DMS153 (cell line): ENCODE results near the gene RPP25.
"Not testable (repeated sequence)": the region's sequence is repeated elsewhere in the genome, so short reads cannot be mapped to it uniquely, and the experiment has no call there.

ENCODE experiments used
- DNase-seq: peaks from one replicate; lab custom pipeline; 2025; lab: John Stamatoyannopoulos, UW

The RPP25 gene

DNA sequence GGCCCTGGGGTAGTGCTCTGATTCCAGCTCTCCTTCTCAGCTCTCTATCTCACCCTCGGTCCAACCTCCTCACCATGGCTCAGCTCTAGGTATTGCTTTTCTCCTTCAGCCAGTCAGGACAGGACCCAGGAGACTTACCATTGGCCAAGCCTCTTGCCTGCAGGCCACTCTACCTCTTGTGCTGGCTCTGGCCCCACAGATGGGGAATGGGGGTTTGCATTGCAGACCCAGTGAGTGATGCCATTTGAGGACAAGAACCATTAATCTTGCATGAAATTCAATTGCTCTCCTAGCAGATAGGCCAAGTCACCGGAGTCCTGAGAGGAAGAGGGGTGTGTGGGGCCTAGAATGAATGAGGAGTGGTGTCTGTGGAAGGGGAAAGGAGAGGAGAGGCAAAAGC, 6.1 kb upstream of the RPP25 start:
- no peak for DNase-seq

DNA sequence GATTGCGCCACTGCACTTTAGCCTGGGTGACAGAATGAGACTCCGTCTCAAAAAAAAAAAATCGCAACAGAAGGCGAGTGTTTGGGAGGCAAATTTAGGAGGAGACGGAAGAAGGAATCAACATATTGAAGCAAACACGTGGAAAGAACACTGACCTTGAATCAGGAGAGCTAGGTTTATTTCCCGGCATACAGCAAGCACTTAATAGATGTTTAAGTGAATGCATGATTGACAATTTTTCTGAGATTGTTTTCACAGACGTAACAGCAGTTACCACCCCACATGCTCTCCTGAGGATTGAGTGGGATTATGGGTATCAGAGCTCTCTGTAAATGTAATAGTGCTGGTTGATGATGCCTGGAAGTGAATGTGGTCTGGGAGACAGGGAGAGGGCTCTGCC, 5.6 kb upstream of the RPP25 start:
- DNase-seq: no peak

DNA sequence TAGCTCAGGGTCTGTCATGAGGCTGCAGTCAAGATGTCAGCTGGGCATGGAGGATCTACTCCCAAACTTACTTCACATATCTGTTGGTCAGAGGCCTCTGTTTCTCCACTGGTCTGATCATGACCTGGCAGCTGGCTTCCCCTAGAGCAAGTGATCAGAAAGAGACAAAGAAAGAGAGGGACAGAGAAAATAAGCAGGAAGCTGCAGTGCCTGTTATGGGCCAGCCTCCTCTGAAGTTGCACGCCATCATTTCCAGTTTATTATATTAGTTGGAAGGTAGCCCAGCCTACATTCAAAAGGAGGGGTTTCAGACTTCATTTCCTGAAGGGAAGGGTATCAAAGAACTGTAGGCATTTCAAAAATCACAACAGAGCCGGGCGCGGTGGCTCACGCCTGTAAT, 5.0 kb upstream of the RPP25 start:
- DNase-seq: peak; percentile 43

DNA sequence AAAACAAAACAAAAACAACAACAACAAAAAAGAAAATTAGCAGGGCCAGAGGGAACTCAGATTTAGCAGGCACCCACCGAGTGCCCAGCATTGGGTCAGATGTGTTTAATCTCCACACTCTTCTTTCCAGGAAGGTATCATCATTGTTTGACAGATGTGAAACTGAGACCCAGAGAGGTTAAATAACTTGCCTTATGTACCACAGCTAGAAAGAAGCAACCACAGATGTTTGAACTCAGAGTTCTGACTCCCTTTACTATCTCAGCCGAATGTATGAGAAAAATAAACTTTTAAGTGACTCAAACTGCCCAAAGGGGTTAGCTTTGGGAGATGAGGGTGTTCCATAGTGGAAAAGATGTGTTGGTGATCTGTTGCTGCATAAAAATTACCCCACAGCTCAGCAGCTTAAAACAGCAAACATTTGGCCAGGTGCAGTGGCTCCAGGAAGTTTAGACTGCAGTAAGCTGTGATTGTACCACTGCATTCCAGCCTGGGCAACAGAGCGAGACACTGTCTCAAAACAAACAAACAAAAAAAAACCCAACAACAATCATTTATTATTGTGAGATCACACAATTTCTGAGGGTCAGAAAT, 4.5 kb upstream of the RPP25 start:
- no peak for DNase-seq

DNA sequence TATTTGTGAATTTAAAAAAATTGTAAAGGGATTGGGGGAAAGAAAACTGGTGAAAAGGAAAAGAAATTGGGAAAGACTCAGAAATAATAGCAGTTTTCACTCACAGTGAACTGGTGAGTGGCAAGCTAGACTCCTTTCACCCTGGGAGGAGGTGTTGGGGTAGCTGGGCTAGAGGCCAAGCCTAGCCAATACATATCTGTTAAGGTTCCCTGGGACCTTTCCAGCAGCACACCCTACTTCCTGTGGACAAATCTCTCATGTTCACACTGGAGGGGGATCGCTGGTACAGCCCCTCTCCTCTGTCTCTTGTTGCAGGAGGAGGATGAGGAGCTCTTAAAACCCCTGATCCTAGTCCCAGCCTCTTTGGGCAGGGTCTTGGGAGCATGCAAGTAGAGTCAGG, 3.7 kb upstream of the RPP25 start:
- DNase-seq: no peak

DNA sequence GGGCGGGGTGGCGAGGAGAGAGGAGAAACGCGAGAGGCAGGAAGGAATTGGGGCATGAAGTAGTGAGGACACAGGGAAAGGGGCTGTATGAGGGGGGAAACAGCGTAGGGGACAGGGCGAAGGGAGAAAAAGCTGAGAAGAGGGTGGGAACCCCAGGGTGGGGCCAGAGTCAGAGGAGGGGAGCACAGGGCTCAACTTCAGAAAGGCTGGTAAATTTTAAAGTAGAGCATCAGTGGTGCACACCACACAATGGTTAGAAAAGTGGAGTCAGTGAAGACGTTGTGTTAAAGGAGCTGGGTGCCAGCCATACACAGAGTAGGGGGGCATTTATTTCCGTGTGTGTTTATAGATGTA, 3.0 kb upstream of the RPP25 start:
- no peak for DNase-seq

DNA sequence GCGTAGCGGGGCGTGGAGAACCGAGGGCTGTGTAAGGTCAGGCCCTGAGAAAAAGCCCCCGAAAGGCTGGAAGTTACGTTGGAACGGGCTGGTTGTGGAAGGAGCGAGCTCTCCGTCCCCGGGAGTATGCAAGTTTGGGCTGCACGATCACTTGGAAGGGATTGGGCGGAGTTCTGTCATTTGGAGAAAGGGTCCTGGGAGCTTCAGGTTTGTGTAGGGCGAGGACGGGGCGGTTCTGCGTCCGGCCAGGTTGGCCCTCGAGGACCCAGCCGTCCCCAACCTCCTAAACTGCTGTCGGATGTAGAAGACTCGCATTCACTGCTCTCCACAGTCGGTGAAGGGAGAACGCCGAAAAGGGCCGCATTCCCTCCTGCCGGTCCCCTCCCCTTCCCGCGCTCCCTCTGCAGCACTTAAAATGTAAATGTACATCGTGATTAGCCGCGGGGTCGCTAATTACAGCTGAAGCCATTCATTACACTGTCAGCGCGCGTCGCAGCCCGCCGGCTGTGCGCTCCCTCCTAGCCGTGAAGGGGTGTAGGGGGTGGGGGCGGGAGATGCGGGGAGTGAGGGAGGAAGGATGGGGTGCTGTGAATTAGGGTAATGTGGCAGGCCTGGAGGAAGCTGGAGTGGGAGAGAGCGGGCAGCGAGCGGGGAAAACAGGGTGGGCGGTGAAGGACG, 2.5 kb upstream of the RPP25 start:
- DNase-seq: no peak

DNA sequence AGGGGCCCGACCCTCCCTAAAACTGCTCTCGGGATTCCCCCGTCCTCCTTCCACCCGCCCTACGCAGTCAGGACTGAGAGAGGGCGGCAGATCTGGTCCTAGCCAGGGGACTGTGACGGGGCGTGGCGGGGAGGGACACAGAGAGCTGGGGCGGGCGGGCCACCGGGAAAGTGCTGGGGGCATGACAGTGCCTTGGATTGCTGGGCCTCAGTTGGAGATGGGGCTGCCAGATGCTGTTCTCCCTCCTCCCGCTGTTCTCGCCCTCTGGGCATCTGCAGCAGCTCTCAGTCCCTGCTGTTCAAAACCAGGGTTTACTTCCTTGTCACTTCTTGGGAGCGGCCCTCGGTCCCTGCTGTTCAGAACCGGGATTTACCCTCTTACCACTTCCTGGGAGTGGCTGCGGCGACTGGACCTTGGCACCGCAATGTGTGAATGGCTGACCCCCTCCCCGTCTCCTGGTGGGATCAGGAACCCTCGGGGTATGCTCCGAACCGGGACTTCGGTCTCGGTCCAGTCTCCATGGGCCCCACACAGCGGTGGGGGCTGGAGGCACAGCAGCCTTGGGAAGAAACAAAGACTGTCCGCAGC, 1.8 kb upstream of the RPP25 start:
- DNase-seq: peak; percentile 52

DNA sequence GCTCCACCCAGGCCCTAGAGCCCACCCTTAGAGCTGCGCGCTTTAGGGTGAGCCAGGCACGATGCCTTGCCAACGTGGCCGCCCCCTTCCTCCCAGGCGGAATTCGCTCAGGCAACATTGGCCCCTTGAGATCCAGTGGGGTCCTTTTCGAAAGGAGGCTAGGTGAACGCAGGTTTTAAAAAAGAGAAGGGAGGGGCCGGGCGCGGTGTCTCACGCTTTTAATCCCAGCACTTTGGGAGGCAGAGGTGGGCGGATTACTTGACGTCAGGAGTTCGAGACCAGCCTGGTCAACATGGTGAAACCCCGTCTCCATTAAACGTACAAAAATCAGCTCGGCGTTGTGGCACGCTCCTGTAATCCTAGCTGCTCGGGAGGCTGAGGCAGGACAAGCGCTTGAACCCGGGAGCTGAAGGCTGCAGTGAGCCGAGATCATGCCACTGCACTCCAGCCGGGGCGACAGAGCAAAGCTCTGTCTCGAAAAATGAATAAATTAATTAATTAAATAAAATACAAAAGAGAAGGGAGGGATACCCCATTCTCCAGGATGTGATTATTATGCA, 984 bp upstream of the RPP25 start:
- DNase-seq: no peak

DNA sequence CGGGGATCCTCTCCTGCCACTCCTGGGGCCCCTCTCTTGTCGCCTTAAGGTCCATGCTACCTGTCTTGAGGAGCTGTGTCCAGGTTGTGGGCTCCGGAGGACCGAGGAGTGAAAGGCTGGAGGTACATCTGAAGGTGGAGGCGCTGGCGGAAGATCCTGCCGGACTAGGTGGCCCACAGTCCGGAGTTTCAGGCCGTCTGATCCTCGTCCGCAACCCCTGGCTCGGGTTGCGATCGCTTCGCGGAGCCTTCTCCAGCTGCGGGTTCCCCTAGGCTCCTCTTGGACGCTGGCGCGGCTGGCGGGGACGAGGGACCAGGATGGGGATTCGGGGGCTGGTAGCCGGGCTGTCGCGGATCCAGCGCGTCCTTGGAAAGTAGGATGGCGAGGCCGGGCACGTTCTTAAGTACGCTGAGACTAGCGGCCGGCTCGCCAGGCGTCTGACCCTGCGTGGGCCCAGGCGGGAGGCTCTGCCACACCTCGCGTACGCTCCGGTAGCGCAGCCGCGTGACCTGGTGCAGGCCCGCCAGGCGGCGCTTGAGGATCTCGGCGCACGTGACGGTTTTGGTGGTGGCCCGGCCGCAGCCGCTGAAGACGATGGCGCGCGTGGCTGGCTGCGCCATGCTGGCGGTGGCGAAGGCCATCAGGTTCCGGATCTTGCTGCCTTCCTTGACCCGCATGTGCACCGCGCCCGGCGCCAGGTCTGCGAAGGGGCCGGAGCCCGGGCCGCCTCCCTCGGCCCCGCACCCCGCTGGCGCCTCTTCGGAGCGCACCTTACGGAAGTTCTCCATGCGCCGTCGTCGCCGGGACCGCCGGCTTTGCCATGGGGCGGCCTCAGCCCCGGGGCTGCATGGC, 550 bp downstream of the RPP25 start:
- DNase-seq: no peak

DNA sequence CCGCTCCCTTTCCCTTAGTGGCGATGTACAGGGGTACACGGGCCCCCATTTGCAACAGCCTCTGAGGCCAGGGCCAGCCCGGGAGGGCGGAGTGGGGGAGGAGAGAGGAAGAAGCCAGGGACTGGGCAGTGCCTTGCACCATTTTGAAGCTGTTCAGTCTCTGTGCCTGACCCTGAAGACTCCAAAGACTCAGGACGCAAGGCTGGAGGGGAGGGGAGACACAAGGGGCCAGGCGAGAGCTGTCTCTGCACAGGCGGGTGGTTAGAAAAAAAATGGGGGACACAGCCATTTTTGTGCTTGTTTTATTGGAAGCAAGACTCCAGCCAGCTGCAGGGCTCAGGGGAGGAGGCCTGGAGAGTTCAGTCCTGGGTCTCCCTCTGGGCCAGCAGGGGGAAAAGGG, 1.6 kb downstream of the RPP25 start:
- DNase-seq: no peak

DNA sequence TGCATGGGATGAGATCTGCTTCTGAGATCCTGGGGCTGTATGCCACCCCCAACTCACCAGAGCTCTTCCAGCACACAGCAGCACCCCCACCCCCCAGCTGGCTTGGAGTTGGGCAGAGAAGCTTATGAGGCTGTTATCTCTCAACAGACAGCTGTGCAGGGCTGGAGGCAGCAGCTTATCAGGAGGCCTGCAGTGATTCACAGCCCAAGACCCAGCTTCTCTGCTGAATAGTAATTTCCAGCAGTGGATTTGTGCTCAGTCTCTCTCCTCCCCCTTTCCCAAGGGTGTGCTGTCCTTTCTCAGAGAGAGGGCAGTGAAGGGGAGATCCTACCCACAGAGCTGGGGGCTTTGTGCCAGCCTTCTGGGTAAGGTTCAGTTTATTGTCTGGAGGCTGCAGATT, 2.1 kb downstream of the RPP25 start:
- DNase-seq: no peak

DNA sequence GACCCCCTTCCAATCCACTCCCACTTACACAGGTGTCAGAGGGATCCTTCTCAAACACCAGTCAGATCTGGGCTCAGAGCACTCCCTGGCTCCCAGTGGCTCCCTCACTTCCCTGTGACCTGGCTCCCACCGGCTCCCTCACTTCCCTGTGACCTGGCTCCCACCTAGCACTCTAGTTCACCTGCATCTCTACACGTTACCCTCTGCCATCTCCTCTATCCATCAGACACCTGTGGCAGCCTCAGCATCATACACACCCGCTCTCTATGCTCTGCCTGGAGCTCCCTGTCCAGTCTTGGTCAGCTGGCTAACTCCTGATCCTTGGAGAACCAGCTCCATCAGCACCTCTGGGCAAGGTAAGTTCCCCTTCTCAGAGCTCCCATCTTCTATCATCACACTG, 5.6 kb downstream of the RPP25 start:
- no peak for DNase-seq

DNA sequence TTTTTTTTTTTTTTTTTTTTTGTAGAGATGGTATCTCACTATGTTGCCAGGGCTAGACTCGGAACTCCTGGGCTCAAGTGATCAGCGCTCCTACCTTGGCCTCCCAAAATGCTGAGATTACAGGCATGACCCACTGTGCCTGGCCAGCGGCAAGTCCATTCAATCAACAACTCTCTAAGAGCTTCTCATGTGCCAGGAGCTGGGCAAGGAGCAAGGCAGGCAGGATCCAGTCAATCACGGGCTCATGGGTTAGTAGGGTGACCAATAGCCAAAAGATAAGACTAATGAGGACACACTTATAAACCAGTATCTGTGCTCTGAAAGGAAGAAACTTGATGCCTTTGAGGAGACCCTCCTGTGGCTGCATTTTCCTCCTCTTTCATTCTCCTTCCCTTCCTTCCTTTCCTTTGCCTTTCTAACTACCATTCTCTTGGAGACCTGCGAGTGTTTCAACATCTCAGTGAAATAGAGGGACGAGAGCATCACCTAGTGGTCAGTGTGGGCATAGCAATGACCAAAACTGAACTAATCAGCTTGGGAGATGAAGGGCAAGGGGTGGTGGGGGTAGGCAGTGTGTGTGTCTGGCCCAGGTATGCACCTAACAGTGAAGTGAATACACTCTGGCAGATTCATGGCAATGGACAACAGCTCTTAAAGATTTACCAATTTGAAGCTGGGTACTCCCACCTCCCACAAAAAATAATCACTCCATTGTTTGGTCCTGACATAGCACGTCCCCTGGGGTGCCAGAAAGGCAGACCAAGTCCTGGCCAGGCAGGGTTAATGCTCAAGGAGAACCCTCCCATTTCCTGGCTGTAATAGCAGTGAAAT, 6.3 kb downstream of the RPP25 start:
- peak; percentile 32 for DNase-seq

DNA sequence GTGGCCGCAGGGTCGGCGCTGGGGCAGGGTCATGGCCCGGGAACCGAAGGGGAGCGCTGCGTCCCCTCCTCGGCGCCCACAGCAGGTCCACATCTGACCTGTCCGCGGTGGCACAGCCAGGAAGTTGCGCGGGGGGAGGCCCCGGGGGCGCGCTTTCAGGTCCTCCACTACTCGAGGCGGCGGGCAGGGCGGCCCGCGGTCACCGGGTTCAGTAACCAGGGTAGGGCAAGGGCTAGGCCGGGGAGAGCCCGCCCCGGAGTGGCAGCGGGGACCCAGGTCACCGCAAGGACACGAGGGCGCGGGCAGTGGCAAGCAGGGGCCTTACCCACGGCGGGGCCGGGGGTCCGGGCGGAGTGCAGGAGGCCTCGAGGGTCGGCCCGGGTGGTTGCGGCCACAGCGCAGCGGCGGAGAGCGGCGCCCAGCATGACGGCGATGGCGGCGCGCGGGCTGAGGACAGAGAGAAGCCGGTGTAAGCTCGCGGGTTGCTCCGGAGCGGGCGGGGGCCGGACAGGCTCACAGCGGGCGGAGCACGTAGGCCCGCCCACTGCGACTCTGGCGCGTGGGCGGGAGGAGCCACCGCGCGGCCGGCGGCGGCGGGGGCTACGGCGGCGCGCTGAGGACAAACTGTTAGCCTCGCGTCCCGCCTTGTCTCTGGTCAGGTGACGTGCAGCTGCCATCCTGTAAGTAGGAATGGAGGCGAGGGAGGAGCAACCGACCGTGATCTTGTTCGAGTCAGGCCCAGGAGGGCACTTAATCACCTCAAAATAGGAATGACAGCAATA, 18.8 kb downstream of the RPP25 start, which contains the start of gene COX5A:
Gene COX5A, minus strand, starts transcription at position 484 of the 782 bp plus-strand sequence. Its CDS starts 59 bp downstream, at position 425.
- peak; percentile 76 for DNase-seq

DNA sequence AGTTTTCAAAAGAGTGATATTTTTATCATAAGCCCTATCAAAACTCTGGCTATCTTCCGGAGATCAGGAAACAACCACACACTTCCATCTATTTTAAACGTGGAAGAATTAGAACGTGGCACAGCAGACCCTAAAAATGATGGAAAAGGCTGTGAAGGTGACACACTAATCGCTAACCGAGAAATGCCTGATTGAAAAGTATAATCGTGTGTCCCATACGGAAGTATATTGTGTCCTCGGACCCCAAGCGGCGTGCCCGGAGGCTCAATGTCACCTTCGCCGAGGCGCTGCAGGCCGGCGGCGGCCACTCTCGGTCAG, 19.3 kb downstream of the RPP25 start:
- DNase-seq: no peak

DNA sequence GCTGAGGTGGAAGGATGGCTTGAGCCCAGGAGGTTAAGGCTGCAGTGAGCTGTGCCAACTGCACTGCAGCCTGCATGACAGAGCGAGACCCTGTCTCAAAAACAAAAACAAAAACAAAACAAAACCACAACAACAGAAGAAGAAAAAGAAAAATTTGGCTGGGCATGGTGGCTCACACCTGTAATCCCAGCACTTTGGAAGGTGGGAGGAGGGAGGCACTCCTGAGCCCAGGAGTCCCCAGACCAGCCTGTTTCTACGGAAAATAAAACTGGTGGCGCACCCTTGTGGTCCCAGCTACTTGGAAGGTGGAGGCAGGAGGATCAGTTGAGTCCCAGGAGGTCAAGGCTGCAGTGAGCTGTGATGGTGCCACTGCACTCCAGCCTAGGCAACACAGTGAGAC, 21.4 kb downstream of the RPP25 start:
- not testable (repeated sequence) for DNase-seq

DNA sequence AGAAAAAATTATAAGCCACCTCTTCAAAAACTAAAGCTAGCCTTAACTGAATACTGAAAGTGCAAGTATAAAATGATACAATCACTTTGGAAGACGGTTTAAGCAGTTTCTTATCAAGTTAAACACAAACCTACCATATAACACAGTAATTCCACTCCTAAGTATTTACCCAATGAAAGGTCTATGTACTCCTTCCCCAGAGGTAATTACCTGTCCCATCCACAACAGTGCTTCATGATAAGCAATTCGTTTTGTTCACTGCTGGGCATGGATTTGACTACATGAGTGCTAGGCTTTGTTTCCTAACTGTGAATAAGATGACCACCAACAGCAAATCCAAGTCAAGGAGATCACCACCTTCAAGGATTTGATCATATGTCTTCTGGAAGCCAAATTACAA, 23.0 kb downstream of the RPP25 start:
- DNase-seq: no peak

DNA sequence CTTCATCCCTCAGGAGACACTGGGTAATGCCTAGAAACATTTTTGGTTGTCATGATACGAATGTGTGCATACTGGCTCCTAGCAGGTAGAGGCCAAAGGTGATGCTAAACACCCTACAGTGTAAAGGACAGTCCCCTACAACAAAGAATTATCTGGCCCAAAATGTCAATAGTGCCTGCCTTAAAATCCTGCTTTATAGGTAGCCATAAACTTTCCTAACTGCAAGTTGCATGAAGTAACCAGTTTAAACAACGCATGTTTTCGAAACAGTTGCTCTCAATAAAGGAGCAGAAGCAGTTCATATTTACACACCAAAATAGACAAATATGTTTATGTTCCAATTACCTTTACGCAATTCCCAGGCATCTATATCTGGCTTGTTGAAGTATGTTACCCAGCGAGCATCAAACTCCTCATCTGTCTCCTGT, 27.8 kb downstream of the RPP25 start:
- DNase-seq: no peak

DNA sequence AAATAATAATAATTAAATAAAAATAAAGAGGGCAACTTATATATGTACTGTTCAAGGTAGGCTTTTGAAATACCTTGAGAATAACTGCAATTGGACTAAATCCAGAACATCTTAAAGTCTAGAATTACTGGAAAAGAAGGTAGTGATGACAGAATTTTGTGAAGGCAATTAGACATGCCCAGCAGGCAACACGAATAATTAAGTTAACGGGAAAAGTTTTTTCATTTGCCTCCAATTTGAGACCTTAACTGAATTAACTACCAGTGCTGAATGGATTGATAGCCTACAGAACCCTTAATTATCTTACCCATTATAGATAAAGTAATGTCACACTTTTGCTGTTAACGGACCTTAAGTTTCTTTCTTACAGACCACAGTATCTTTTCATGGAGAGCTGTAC, 32.0 kb downstream of the RPP25 start:
- DNase-seq: no peak

DNA sequence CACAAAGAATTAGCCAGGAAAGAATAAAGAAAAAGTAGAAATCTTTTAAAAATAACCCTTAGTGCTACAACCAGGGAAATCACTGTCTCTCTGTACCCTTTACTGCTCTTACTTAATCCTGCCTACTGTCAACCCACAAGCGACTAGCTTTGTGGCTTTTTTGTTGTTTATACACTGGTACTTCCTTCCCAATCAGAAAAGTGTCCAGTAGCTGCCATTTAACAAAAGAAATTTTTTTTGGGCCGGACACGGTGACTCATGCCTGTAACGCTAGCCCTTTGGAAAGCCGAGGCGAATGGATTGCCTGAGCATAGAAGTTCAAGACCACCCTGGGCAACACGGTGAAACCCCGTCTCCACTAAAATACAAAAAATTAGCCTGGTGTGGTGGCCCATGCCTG, 36.1 kb downstream of the RPP25 start:
- no peak for DNase-seq
